AG04450 (cell line): Measurements from ENCODE around the gene OR1N1. TPM values are rescaled to one million over a fixed set of nuclear protein-coding genes. Genes with fewer than 3 reads are reported as not detected.

ENCODE experiments used
- CTCF ChIA-PET: fragments of 300-600, 350-600 bp; formaldehyde crosslinking; extraction: SDS; loops from one replicate; lab custom pipeline; 2022; ENCODE audit warnings: antibody characterized with exemption, inconsistent platforms; lab: Charles Lee
- POLR2A ChIA-PET: fragments of 350-600 bp; formaldehyde crosslinking; extraction: SDS; loops from one replicate; lab custom pipeline; 2021; ENCODE audit warnings: antibody characterized with exemption, inconsistent platforms; lab: Yijun Ruan, JAX
- DNase-seq: peaks from one replicate; pipeline ENCODE4 v3.0.0-alpha.2; 2011; ENCODE audit warnings: low read depth, low spot score
- H3K27ac ChIP-seq: one replicate; pipeline ENCODE4 v1.5.1; 2012; ENCODE audit warnings: low read depth, low read length, control low read depth
- H3K27me3 ChIP-seq: one replicate; pipeline ENCODE4 v1.6.0; 2012; ENCODE audit warnings: low read length; ENCODE audit not compliant: control insufficient read depth, insufficient read depth
- H3K4me3 ChIP-seq: 2 replicates; pipeline ENCODE4 v1.5.1; 2011; ENCODE audit warnings: mild to moderate bottlenecking, low read depth, low read length, control low read depth
- H3K9me3 ChIP-seq: 2 replicates; pipeline ENCODE4 v1.5.1; 2012; ENCODE audit warnings: low read length; ENCODE audit not compliant: control insufficient read depth, insufficient read depth
- polyA plus RNA-seq: library from polyadenylated mRNA; depleted of rRNA; stranded (reverse); fragments of >200 nt; gene quantifications from 2 replicates; pipeline ENCODE4 v1.2.3, GENCODE V29; 2011
- TF ChIP-seq, protein P1 (sequence below): IDR thresholded peaks from 2 replicates; pipeline ENCODE4 v1.5.1; 2011; ENCODE audit warnings: low read depth, low read length, control low read depth, inconsistent platforms

Gene OR1N1
- polyA plus RNA-seq, 1 experiment = not detected

DNA sequence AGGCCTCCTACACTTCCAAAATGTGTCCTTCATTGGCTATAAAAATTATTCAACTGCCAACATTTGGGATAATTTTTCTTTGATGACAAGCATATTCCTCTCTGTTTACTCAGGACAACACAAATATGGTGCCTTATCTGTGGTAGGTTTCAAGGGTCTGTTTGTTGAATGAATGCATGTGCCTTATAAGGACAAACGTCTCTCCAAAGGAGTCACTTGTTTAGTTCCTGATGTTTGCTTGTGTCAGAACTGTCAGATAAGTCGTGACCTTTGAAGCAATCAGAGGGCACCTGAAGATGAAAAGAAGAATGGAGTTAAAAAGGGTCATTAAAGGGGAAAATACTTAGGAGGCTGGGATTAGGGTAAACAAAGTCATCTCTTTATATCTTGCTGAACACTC is 20.1 kb downstream of the OR1N1 start:
- no peaks in the 10 kb centered on the region for H3K27me3 ChIP-seq
- no peaks in the 10 kb centered on the region for H3K9me3 ChIP-seq
- POLR2A ChIA-PET = no interaction called here
- DNase-seq = no peak
- no peak overlapping the region for H3K27ac ChIP-seq
- CTCF ChIA-PET = interaction anchor here (1.0 kb wide), 1 partner anchor 8 kb away, joined by 6 read pairs; no protein-coding TSS in a partner anchor
- TF ChIP-seq, protein P1, sequence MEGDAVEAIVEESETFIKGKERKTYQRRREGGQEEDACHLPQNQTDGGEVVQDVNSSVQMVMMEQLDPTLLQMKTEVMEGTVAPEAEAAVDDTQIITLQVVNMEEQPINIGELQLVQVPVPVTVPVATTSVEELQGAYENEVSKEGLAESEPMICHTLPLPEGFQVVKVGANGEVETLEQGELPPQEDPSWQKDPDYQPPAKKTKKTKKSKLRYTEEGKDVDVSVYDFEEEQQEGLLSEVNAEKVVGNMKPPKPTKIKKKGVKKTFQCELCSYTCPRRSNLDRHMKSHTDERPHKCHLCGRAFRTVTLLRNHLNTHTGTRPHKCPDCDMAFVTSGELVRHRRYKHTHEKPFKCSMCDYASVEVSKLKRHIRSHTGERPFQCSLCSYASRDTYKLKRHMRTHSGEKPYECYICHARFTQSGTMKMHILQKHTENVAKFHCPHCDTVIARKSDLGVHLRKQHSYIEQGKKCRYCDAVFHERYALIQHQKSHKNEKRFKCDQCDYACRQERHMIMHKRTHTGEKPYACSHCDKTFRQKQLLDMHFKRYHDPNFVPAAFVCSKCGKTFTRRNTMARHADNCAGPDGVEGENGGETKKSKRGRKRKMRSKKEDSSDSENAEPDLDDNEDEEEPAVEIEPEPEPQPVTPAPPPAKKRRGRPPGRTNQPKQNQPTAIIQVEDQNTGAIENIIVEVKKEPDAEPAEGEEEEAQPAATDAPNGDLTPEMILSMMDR = no peak
- no peak overlapping the region for H3K4me3 ChIP-seq

DNA sequence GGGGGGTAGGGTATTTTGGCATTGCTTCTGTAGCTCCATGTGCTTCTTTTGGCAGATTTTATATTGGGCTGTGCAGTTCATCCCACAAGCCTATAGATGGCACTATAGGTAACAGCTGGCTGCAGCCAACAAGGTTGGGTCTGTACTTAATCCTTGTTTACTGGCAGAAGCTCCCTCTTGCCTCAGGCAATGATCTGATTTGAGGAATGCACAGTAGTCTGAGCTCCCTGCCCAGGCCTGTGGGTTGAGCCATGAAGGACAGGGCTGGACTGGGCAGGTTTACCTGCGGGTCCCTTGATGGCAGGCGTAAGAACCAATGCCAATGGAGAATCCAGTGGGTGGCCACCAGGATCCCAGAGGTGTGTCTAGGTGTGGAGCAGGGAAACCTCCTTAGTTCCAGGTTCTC is 28.2 kb downstream of the OR1N1 start:
- ChIA-PET POLR2A (no interaction called here), CTCF (interaction anchor here (0.6 to 3.6 kb wide), 41 partner anchors 8 to 570 kb away, joined by 3 to 31 read pairs (median 4); partner anchors contain the start of genes OR1J1 and OR1J2)
- Histone ChIP-seq H3K27ac (no peak overlapping the region), H3K4me3 (no peak overlapping the region), H3K9me3 (no peaks in the 10 kb centered on the region), H3K27me3 (no peaks in the 10 kb centered on the region)
- TF ChIP-seq, protein P1 = peak; percentile 80
- DNase-seq = peak; percentile 18

DNA sequence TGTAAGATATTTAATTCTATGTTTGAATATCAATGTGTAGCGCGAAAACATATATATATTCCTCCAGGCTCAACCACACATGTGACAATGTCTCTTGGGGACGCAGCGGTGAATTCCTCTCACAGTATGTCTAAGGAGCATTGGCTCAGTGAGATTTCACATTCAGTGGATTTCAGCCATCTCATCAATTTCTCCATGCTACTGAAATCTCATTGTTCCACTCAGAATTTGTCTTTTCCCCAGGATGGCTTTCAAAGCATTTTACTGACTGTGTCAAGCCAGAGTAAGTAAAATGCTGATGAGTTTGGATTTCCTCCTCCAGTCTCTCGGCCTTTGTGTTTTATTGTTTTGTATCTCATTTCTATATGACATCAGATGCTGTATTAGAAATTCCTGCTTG is 48.0 kb downstream of the OR1N1 start:
- no peak overlapping the region for H3K27ac ChIP-seq
- no peaks in the 10 kb centered on the region for H3K27me3 ChIP-seq
- no peak overlapping the region for H3K4me3 ChIP-seq
- TF ChIP-seq, protein P1 = no peak
- DNase-seq = no peak
- POLR2A ChIA-PET = no interaction called here
- CTCF ChIA-PET = interaction anchor here (0.8 to 3.0 kb wide), 2 partner anchors 14 to 19 kb away, joined by 4 to 17 read pairs; no protein-coding TSS in a partner anchor
- no peaks in the 10 kb centered on the region for H3K9me3 ChIP-seq

DNA sequence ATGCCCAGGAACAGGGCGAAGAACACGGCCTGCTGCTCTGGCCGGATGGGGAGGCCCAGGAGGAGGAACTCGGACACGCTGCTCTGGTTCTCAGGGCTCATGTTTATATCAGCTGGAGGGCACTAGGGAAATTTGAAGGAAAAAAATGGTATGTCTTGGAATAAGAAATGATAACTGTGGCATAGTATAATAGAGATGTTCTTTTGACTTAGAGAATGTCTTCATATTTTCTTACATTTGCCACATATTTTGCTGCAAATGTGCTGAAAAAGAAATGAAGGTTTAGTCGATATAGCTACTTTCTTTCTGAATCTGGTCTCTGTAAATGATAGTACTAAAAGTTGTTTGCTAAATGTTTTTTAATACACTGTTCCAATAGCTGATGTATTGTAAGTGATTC is 49.3 kb downstream of the OR1N1 start, which contains the start of gene OR1J1:
Gene OR1J1 (minus strand): TSS at position 101 of the 400 bp plus-strand sequence. CDS start 0 bp downstream, at position 101.
- Histone ChIP-seq H3K27me3 (no peaks in the 10 kb centered on the region), H3K4me3 (no peak within 1 kb of the TSS), H3K9me3 (no peaks in the 10 kb centered on the region), H3K27ac (no peak within 1 kb of the TSS)
- POLR2A ChIA-PET = no interaction called here
- CTCF ChIA-PET = interaction anchor here (1.3 to 1.6 kb wide), 2 partner anchors 12 to 21 kb away, joined by 3 to 7 read pairs; no protein-coding TSS in a partner anchor
- TF ChIP-seq, protein P1 = no peak
- no peak for DNase-seq

DNA sequence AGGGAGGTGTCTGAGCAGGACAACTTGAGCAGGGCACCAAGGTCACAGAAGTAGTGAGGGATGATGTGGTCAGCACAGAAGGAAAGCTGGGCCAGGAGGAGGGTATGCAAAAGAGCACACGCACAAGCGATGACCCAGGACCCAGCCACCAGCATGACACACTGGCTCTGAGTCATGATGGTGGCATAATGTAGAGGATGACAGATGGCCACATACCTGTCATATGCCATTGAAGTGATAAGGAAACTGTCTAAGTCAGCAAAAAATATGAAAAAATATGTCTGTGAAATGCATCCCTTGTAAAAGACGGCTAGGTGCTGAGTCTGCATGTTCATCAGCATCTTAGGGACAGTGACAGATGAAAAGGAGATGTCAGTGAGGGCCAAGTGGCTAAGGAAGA is 49.7 kb downstream of the OR1N1 start:
- no peak overlapping the region for H3K4me3 ChIP-seq
- ChIA-PET CTCF (interaction anchor here (1.3 to 1.6 kb wide), 2 partner anchors 12 to 21 kb away, joined by 3 to 7 read pairs; no protein-coding TSS in a partner anchor), POLR2A (no interaction called here)
- no peaks in the 10 kb centered on the region for H3K9me3 ChIP-seq
- TF ChIP-seq, protein P1 = no peak
- no peak overlapping the region for H3K27ac ChIP-seq
- no peaks in the 10 kb centered on the region for H3K27me3 ChIP-seq
- no peak for DNase-seq
